GM19467 (cell line): ENCODE measurements around the gene SUCO.

ENCODE experiments used
- ATAC-seq: cut with Tn5 transposase; IDR thresholded peaks from one replicate; pipeline ENCODE4 v1.9.1; 2021; ENCODE audit warnings: mild to moderate bottlenecking, moderate library complexity; ENCODE audit not compliant: unreplicated experiment

SUCO gene

GRCh38 chr1:172640111-172640510 lies 107.2 kb downstream of the SUCO start:
- ATAC-seq = no peak

GRCh38 chr1:172641492-172641891 lies 108.5 kb downstream of the SUCO start:
- no peak for ATAC-seq

GRCh38 chr1:172642970-172643369 lies 110.0 kb downstream of the SUCO start:
- no peak for ATAC-seq

DNA sequence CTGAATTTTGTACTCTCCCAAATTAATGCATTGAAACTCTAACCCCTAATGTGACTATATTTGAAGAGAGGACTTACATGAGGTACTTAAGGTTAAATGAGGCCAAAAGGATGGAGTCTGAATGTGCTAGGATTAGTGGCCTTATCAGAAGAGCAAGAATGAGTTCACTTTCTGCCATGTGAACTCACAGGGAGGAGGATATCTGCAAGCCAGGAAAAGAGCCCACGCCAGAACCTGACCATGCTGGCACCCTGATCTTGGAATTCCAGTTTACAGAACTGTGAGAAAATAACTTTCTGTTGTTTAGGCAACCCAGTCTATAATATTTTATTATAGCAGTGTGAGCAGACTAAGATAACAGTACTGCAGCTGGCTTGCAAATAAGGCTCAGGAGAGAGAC lies 113.7 kb downstream of the SUCO start:
- ATAC-seq = no peak

DNA sequence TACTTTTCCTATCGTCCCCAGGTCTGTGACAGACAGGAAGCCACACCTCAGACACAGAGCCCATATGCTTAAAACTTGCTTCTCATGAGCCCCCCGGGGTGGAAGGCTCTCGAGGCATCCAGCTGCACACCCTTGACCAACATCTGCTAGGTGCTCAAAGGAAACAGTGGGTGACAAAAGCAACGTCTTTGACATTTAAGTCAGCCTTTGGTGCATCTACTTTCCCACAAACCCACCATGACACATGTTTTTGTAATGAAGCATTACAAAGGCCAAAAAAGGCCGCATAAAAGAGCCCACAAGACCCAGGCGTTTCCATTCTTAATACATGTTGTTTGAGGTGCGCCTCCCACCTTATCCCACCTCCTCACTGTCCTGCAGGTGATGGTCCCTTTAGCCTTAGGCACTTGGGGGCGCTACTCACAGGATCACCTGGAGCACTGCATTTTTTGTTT lies 114.2 kb downstream of the SUCO start:
- no peak for ATAC-seq

GRCh38 chr1:172647987-172648386 lies 115.0 kb downstream of the SUCO start:
- no peak for ATAC-seq

GRCh38 chr1:172650474-172651193 lies 117.7 kb downstream of the SUCO start:
- ATAC-seq = no peak

GRCh38 chr1:172653015-172653709 lies 120.2 kb downstream of the SUCO start:
- ATAC-seq = no peak

DNA sequence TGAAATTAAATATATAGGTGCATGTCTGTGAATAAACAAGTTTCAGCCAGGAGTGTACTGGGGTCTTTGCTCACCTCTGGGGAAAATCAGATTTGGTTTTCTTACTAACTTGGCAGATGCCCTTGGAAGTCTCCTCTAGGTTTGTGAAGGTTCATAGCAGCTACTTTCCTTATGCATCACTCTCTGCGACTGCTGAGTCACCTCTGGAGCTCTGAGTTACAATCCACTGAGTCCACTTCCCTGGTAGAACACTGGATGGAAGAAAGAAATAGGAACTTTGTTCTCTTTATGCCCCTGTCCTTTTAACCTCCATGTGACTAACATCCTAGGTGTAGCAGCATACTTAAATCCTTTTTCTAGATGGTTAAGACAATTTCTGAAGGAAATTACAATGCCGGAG lies 121.6 kb downstream of the SUCO start:
- ATAC-seq = no peak

DNA sequence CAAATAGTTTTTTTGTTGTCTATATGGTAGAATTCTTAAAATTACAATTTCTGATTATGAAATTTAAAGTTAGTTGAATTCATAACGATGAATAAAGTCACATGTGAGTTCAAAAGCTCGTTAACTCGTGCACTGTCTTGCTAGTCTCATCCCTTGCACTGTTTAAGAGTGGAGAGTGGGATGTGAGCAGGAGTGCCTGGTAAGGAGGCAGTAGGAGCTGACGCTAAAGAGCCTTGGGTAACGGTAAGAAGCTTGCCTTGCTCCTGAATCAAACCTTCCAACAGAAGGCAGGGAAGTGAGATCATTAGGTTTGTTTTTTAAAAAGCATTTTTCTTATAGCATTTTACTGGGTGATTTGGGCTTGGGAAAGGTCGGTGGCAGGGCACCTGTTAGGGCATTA lies 123.6 kb downstream of the SUCO start:
- no peak for ATAC-seq

DNA sequence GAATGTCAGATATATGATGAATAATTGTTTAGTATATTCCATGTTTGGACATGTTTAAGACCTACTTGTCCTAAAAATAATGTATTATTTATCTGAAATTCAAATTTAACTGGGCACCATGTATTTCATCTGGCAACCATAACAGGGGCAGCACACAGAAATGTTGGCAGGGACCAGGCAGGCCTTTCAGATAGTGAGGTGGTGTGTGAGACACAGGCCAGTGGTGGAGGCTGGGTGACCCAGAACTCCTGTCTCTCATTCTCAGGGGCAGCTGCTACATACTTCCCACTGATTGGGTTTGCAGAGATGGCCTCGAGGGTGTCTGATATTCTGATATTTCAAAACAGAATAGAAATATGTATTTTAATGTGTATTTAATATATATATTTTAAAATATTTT lies 124.6 kb downstream of the SUCO start:
- no peak for ATAC-seq

GRCh38 chr1:172658871-172659453 lies 126.0 kb downstream of the SUCO start, which contains the start of gene FASLG:
Gene FASLG, plus strand, starts transcription at chr1:172659103. Its CDS starts 99 bp downstream, at chr1:172659202.
- no peak for ATAC-seq

DNA sequence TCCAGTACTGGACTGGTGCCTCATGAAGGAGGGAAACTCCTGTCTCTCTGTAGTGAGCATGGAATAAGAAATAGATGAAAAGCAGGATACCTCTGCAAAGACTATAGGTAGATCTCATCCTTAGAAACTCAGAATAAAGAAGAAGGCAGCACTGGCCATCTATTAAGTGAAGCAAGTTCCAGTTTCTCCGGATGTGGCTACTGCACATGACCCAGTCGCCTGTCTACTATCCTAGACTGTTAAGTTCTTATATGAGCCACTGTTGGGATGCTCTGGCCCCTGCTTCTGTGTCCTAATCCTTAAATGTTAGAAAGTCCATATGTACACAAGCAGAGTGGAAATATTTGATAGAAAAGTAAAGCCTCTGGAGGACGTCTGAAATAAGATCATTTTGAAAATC lies 128.2 kb downstream of the SUCO start:
- ATAC-seq = no peak
